GM18907 (cell line): Measurements from ENCODE around the gene VAV3.

Source experiments
- ATAC-seq: cut with Tn5 transposase; IDR thresholded peaks from one replicate; pipeline ENCODE4 v1.9.1; 2021; ENCODE audit warnings: mild to moderate bottlenecking, moderate library complexity; ENCODE audit not compliant: unreplicated experiment

VAV3 gene

GRCh38 chr1:107936498-107937481 is 28.2 kb downstream of the VAV3 start:
- peak; percentile 47 for ATAC-seq

DNA sequence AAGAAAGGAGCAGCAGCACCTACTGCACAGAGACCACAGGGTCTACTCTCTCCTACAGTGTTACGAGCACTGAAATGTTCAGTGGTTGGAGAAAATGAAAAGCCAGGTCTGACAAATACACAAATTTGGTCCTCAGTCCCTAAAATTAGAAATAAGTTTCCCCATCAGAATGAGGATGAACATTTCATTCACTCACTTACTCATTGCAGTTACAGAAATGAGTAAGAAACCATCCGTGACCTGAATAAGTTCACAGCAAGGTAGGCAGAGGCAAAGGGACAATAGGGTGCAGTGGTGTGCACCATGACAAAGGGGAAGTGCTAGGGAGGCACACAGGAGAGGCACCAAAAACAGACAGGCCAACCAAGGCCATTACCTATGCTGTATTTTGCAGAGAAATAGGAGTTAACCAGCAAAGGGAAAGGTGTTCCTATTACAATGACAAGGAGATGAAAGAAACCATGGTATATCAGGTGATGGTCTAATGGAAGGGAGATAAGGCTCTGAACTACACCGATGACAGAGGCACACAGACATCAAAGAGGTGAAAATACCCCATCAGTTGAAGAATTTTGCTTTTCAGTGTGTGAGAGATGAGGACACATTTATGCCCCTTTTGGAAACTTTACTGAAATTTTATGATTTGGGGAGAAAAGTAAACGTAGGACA is 29.4 kb downstream of the VAV3 start:
- ATAC-seq = peak; percentile 97

GRCh38 chr1:107934578-107934977 is 30.4 kb downstream of the VAV3 start:
- ATAC-seq = no peak

- no peak for ATAC-seq
Observed at GRCh38 chr1:107933736-107934135, 31.2 kb downstream of the VAV3 start.

GRCh38 chr1:107930292-107930691 is 34.7 kb downstream of the VAV3 start:
- ATAC-seq = no peak

GRCh38 chr1:107927820-107928219 is 37.2 kb downstream of the VAV3 start:
- no peak for ATAC-seq

GRCh38 chr1:107926436-107927080 is 38.4 kb downstream of the VAV3 start:
- ATAC-seq = no peak

- no peak for ATAC-seq
Observed at GRCh38 chr1:107925565-107925964, 39.4 kb downstream of the VAV3 start.

DNA sequence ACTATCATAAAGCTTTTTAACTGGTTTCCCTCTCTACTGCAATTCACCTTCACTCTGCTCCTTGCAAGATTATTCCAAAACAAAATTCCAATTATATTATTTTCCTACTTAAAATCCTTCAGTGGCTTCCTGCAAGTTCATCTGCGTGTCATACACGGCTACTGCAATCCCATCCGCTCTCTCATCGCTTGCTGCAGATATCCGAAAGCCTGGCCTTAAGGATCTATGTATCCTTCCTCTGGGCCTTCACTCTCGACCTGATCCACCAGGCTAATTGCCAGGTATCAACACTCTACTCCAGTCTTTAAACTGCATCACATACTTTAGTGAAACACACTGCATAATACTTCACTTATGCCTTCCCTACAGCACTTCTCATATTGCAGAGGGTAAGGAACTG is 44.0 kb downstream of the VAV3 start:
- no peak for ATAC-seq

DNA sequence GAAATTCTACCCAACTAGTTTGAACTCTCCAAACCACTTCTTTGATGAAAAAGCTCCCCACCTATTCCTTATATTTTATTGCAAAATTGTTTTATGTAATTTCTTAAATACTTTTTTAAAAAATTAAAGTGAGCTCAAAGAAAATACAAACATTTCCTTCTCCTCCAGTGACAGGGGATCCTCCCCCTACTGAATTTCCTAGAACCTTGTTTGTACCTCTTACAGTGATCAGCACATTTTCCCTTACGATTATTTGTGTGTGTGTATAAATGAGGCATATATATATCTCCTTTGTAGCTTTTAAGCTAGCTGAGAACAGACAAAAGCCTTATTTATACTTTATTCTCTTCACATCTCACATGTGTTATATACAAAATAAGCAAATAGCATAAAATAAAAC is 44.4 kb downstream of the VAV3 start:
- no peak for ATAC-seq

DNA sequence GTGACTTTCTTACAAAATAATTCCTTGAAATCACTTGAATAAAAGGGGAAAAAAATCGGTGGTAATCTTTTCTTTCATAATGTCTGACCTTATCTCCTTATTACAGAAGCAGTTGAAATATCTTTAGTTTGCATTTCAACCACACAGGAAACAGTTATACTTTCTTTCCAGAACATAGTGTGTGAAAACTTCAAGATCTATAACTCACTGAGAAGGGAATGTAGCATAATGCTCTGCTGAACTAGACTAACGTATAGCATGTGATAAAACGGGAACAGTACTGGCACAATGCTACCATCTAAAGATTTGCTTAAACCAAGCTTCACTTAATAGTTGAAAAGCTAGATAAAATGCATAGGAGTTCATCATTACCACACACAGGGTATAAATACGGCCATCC is 45.0 kb downstream of the VAV3 start:
- ATAC-seq = no peak

- ATAC-seq = no peak
Observed at GRCh38 chr1:107914119-107914765, 50.7 kb downstream of the VAV3 start.

GRCh38 chr1:107912656-107913055 is 52.3 kb downstream of the VAV3 start:
- no peak for ATAC-seq

- ATAC-seq = no peak
Observed at GRCh38 chr1:107900090-107900945, 64.7 kb downstream of the VAV3 start.

DNA sequence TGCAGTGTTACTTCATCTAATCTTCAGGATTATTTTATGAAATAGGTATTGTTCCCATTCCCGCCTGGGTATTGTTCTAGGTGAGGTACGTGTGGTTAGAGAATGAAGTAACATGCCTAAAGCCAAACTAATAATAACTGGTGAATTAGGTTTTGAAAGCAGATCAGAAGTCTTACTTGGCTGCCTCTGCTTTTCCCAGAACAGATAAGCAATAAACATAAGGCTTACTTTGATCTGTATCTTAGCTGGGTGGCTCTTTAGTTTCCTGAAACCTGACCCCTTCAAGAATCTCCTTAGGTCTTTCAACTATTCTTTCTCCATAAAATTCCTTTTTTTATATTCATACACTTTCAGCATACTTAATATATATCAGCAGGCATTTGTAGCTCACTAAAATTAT is 65.3 kb downstream of the VAV3 start:
- no peak for ATAC-seq

- ATAC-seq = no peak
Observed at GRCh38 chr1:107897438-107898345, 67.3 kb downstream of the VAV3 start.

- ATAC-seq = no peak
Observed at GRCh38 chr1:107896936-107897335, 68.0 kb downstream of the VAV3 start.

GRCh38 chr1:107896401-107896800 is 68.6 kb downstream of the VAV3 start:
- no peak for ATAC-seq
